ENCODE data around the gene SLIT3. TPM values are rescaled to one million over a fixed set of nuclear protein-coding genes. Genes with fewer than 3 reads are reported as not detected.

The SLIT3 gene
- total RNA-seq, 4 donors from 2014 or later: 10.8 to 30.8 (median 18.4) TPM

- Histone ChIP-seq H3K4me3 (no peak overlapping the region), H3K36me3 (no peaks in the 10 kb centered on the region), H3K27me3 (peaks cover 2% of the 10 kb centered on the region), H3K4me1 (peaks cover 2% of the 10 kb centered on the region), H3K9me3 (no peaks in the 10 kb centered on the region), H3K27ac (no peak overlapping the region)
- 50% methylated on average over 11 of the region's 11 CpGs for WGBS
- no peak for DNase-seq (ENCODE audit: low spot score in 2 of 2)
- TF ChIP-seq POLR2AphosphoS5 (IDR thresholded peaks at IDR 0.05): no peak
- no peak for TF ChIP-seq EP300 (IDR thresholded peaks at IDR 0.05)
- TF ChIP-seq POLR2A (IDR thresholded peaks at IDR 0.05): no peak
These were observed 423.6 kb downstream of the SLIT3 start for GRCh38 chr5:168877132-168877892.

DNA sequence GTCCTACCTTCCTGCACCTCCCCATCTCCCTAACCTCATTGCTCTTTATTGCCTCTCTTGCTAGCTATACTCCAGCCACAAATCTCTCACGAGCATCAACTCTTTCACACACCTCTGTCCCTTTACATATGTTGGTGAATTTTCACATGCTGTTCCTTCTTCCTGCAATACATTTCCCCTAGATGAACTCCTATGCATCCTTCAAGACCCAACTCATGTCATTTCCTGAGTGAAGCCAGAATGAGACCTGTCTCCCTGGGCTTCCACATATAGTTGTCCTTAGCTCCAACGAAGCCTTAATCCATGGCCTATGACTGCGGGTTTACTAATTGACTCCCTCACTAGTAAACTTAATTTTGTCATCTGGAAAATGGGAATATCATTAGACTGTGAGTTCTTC is 424.5 kb downstream of the SLIT3 start:
- 92% methylated on average over 3 of the region's 3 CpGs for WGBS

DNA sequence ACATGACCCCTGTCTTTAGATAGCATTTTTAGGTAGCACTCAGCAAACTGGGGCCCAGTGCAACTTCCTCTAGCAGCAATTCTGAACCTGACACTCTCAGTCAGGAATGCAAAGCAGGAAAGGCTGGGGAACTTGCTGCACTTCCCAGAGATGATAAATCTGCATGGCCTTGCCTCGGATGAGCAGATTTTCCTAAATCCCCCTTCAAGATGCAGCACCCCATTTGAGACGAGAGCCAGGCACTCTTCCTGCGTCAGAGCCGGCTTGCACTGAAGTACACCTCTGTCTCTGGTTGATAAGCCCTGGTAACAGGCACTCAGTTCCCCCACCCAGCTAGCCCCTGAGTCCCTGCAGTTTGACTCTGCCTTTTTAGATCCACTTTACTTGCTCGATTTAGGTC is 425.1 kb downstream of the SLIT3 start:
- H3K4me1 ChIP-seq: peaks cover 2% of the 10 kb centered on the region
- TF ChIP-seq POLR2AphosphoS5 (IDR thresholded peaks at IDR 0.05): no peak
- TF ChIP-seq, protein P1, sequence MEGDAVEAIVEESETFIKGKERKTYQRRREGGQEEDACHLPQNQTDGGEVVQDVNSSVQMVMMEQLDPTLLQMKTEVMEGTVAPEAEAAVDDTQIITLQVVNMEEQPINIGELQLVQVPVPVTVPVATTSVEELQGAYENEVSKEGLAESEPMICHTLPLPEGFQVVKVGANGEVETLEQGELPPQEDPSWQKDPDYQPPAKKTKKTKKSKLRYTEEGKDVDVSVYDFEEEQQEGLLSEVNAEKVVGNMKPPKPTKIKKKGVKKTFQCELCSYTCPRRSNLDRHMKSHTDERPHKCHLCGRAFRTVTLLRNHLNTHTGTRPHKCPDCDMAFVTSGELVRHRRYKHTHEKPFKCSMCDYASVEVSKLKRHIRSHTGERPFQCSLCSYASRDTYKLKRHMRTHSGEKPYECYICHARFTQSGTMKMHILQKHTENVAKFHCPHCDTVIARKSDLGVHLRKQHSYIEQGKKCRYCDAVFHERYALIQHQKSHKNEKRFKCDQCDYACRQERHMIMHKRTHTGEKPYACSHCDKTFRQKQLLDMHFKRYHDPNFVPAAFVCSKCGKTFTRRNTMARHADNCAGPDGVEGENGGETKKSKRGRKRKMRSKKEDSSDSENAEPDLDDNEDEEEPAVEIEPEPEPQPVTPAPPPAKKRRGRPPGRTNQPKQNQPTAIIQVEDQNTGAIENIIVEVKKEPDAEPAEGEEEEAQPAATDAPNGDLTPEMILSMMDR (IDR thresholded peaks at IDR 0.05): no peak
- TF ChIP-seq POLR2A (IDR thresholded peaks at IDR 0.05): no peak
- no peak for TF ChIP-seq EP300 (IDR thresholded peaks at IDR 0.05)
- no peak for DNase-seq (ENCODE audit: low spot score in 2 of 2)
- no peaks in the 10 kb centered on the region for H3K36me3 ChIP-seq
- H3K27me3 ChIP-seq: peaks cover 2% of the 10 kb centered on the region
- no peak overlapping the region for H3K27ac ChIP-seq
- no peak overlapping the region for H3K4me3 ChIP-seq
- no peaks in the 10 kb centered on the region for H3K9me3 ChIP-seq
- WGBS: 69% methylated on average over 5 of the region's 5 CpGs

More for the DNA sequence above, 424.5 kb downstream of the SLIT3 start:
- Histone ChIP-seq H3K27ac (no peak overlapping the region), H3K36me3 (no peaks in the 10 kb centered on the region), H3K9me3 (no peaks in the 10 kb centered on the region), H3K4me1 (peaks cover 2% of the 10 kb centered on the region), H3K4me3 (no peak overlapping the region), H3K27me3 (peaks cover 2% of the 10 kb centered on the region)
- no peak for DNase-seq (ENCODE audit: low spot score in 2 of 2)
- TF ChIP-seq EP300 (IDR thresholded peaks at IDR 0.05): no peak
- TF ChIP-seq POLR2A (IDR thresholded peaks at IDR 0.05): no peak
- no peak for TF ChIP-seq POLR2AphosphoS5 (IDR thresholded peaks at IDR 0.05)
- TF ChIP-seq, protein P1 (IDR thresholded peaks at IDR 0.05): no peak

- Histone ChIP-seq H3K4me1 (peaks cover 2% of the 10 kb centered on the region), H3K27ac (no peak overlapping the region), H3K4me3 (no peak overlapping the region), H3K9me3 (no peaks in the 10 kb centered on the region), H3K27me3 (peaks cover 2% of the 10 kb centered on the region), H3K36me3 (no peaks in the 10 kb centered on the region)
- TF ChIP-seq, protein P1 (IDR thresholded peaks at IDR 0.05): no peak
- TF ChIP-seq POLR2AphosphoS5 (IDR thresholded peaks at IDR 0.05) (no peak), EP300 (IDR thresholded peaks at IDR 0.05) (no peak), POLR2A (IDR thresholded peaks at IDR 0.05) (no peak)
- 75% methylated on average over 6 of the region's 6 CpGs for WGBS
- DNase-seq (ENCODE audit: low spot score in 2 of 2): no peak
These were observed 426.1 kb downstream of the SLIT3 start for GRCh38 chr5:168874713-168875380.

GRCh38 chr5:168872246-168872645 is 428.7 kb downstream of the SLIT3 start:
- H3K4me1 ChIP-seq: no peaks in the 10 kb centered on the region
- 90% methylated on average over 3 of the region's 3 CpGs for WGBS
- TF ChIP-seq EP300 (IDR thresholded peaks at IDR 0.05): no peak

GRCh38 chr5:168870910-168871309 is 430.0 kb downstream of the SLIT3 start:
- Histone ChIP-seq H3K4me1 (no peaks in the 10 kb centered on the region), H3K9me3 (no peaks in the 10 kb centered on the region), H3K27ac (no peak overlapping the region), H3K4me3 (no peak overlapping the region), H3K27me3 (peaks cover 2% of the 10 kb centered on the region), H3K36me3 (no peaks in the 10 kb centered on the region)
- TF ChIP-seq, protein P1 (IDR thresholded peaks at IDR 0.05): no peak
- TF ChIP-seq POLR2AphosphoS5 (IDR thresholded peaks at IDR 0.05): no peak
- WGBS: 62% methylated on average over 9 of the region's 9 CpGs
- DNase-seq (ENCODE audit: low spot score in 2 of 2): no peak

More at GRCh38 chr5:168872246-168872645, 428.7 kb downstream of the SLIT3 start:
- Histone ChIP-seq H3K36me3 (no peaks in the 10 kb centered on the region), H3K4me3 (no peak overlapping the region), H3K27me3 (peaks cover 2% of the 10 kb centered on the region), H3K27ac (no peak overlapping the region), H3K9me3 (no peaks in the 10 kb centered on the region)
- DNase-seq (ENCODE audit: low spot score in 2 of 2): no peak

Data from suprapubic skin (tissue), 4 donors.